ENCODE results near the gene DLL1. TPM values are rescaled to one million over a fixed set of nuclear protein-coding genes. Genes with fewer than 3 reads are reported as not detected.

Gene DLL1
- total RNA-seq, 4 donors from 2014 or later, result 32.6 to 75.6 (median 46.9) TPM

DNA sequence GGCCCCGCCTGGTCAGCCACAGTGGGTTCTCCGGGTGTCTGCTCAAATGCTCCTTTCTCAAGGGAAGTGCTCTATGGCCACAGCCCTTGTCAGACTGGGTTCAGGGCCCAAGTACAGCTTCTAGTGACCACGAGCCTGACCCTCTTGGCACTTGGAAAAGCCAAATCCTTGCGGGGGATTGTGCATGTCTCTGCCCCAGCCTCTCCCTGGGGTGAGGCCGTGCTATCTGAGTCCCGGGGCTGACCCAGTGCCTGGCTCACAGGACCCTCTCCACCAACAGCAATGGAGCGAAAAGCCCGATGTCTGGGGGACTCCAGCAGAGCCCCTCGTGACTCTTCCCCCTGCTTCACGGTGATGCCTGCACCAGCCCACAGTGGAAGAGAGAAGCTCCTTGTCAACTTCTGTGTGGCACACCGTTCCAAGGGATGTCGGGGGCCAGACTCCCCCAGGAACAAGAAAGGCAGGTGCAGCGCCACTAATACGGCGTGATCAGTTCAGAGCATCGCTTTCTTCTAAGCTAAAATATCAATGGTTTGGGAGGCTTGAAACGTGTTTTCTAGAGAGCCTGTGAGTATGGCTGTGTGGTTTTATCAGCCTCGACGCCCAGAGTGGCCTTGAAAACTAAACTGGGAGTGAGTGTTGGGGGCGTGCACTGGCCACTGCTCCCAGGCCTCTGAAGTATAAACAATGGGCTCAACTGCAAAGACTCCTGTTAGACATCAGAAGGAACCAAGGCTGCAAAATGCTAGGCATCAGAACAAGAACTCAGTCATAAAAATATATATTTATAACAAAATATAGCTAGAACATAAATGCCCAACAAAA is 51.9 kb downstream of the DLL1 start:
- H3K9me3 ChIP-seq, result no peaks in the 10 kb centered on the region
- H3K27me3 ChIP-seq, result peaks cover 24% of the 10 kb centered on the region
- WGBS, result 88% methylated on average over 15 of the region's 20 CpGs
- peak; percentile 29 to 72 for DNase-seq (ENCODE audit: low spot score in 2 of 2)
- no peak for TF ChIP-seq POLR2A (IDR thresholded peaks at IDR 0.05)
- TF ChIP-seq EP300 (IDR thresholded peaks at IDR 0.05), result no peak
- no peak for TF ChIP-seq POLR2AphosphoS5 (IDR thresholded peaks at IDR 0.05)
- no peak overlapping the region for H3K4me3 ChIP-seq
- H3K36me3 ChIP-seq, result no peaks in the 10 kb centered on the region
- no peak overlapping the region for H3K27ac ChIP-seq
- H3K4me1 ChIP-seq, result no peaks in the 10 kb centered on the region

- Histone ChIP-seq H3K27ac (no peak overlapping the region), H3K36me3 (no peaks in the 10 kb centered on the region), H3K4me3 (no peak overlapping the region), H3K4me1 (no peaks in the 10 kb centered on the region), H3K27me3 (peaks cover 24% of the 10 kb centered on the region), H3K9me3 (no peaks in the 10 kb centered on the region)
- DNase-seq (ENCODE audit: low spot score in 2 of 2), result peak; percentile 48 to 54
- 89% methylated on average over 7 of the region's 19 CpGs for WGBS
- TF ChIP-seq CTCF (IDR thresholded peaks at IDR 0.05) (no peak), POLR2AphosphoS5 (IDR thresholded peaks at IDR 0.05) (no peak), POLR2A (IDR thresholded peaks at IDR 0.05) (no peak), EP300 (IDR thresholded peaks at IDR 0.05) (no peak)
Observed at GRCh38 chr6:170237999-170238740, 52.7 kb downstream of the DLL1 start.

DNA sequence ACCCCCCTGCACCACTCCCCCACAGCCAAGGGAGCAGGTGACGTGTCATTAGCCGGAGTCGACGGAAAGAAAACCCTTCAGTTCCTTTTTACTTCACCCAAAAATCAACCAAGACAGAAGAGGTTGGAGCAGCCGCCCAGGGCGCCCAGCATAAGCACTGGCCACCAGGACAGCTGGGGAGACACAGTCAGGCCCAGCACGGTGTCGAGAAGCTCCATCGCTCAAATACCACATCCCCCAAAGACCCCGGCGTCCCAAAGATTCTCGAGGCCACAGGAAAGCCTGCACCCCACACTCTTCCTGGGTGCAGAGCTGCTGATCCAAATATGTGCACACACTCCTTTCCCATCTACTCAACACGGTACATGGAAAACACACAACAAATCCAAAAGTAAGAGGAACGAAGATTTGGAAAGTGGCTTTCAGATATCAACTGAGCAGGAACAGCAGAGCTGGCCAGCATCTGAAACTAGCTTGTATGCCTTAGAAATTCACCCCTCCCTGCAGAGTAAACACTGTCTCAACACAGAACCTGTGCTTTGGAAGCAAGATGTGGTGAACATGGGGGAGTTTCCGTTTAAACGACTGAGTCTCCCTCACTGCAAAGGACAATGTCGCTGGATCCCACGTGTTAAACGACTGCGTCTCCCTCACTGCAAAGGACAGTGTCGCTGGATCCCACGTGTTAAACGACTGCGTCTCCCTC is 54.6 kb downstream of the DLL1 start:
- DNase-seq (ENCODE audit: low spot score in 2 of 2), result peak in 1 of 2 donors; percentile 67
- H3K4me1 ChIP-seq, result no peaks in the 10 kb centered on the region
- TF ChIP-seq EP300 (IDR thresholded peaks at IDR 0.05) (no peak), POLR2AphosphoS5 (IDR thresholded peaks at IDR 0.05) (no peak), CTCF (IDR thresholded peaks at IDR 0.05) (no peak), POLR2A (IDR thresholded peaks at IDR 0.05) (no peak)
- no peak overlapping the region for H3K4me3 ChIP-seq
- H3K27me3 ChIP-seq, result peaks cover 19% of the 10 kb centered on the region
- H3K9me3 ChIP-seq, result no peaks in the 10 kb centered on the region
- H3K36me3 ChIP-seq, result no peaks in the 10 kb centered on the region
- H3K27ac ChIP-seq, result no peak overlapping the region
- WGBS, result 85% methylated on average over 24 of the region's 24 CpGs

DNA sequence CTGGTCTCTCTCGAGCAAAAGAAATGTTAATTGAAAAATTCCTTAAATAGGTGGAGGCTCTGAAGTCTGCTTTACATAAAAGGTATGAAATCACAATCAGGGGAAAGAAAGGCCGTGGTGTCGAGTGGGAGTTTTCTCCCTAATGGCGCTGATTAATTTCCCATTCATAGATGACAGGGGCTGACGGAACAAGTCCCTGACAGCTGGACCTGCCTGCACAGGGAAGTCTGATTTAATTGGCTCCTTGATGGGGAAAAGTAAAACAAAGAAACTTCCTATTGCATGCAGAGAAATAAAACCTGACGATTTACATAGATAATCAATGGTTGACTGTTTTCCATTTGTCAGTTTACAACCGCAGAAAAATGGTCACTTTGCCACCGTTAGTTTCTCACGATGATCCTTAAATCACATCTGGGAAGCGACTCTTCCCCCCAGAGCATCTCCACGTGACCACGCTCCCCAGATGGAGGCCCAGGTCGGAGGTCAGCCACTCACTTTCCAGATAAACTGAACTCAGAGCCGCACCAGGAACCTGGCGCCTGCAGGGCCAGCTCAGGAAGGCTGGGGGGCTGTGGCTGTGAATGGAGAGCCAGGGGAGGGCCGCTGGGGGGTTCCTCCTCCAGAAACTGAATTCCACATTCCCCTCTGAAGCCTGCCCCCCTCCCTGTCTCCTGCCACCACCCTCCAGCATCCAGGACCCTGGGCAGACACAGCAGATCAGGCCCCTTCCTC is 55.3 kb downstream of the DLL1 start:
- Histone ChIP-seq H3K4me1 (no peaks in the 10 kb centered on the region), H3K27ac (no peak overlapping the region), H3K9me3 (no peaks in the 10 kb centered on the region), H3K36me3 (no peaks in the 10 kb centered on the region), H3K4me3 (no peak overlapping the region), H3K27me3 (peaks cover 23% of the 10 kb centered on the region)
- TF ChIP-seq EP300 (IDR thresholded peaks at IDR 0.05), result no peak
- TF ChIP-seq POLR2AphosphoS5 (IDR thresholded peaks at IDR 0.05), result no peak
- TF ChIP-seq CTCF (IDR thresholded peaks at IDR 0.05), result no peak
- no peak for TF ChIP-seq POLR2A (IDR thresholded peaks at IDR 0.05)
- peak in 1 of 2 donors; percentile 40 for DNase-seq (ENCODE audit: low spot score in 2 of 2)
- WGBS, result 79% methylated on average over 16 of the region's 16 CpGs

GRCh38 chr6:170234419-170234818 is 56.5 kb downstream of the DLL1 start:
- Histone ChIP-seq H3K36me3 (no peaks in the 10 kb centered on the region), H3K27me3 (peaks cover 25% of the 10 kb centered on the region), H3K9me3 (no peaks in the 10 kb centered on the region), H3K4me3 (no peak overlapping the region), H3K4me1 (no peaks in the 10 kb centered on the region), H3K27ac (no peak overlapping the region)
- TF ChIP-seq EP300 (IDR thresholded peaks at IDR 0.05), result no peak
- no peak for DNase-seq (ENCODE audit: low spot score in 2 of 2)
- 87% methylated on average over 9 of the region's 9 CpGs for WGBS

Data from suprapubic skin (tissue), 4 donors.